Measurements from ENCODE around the gene CCNQ.
"Not testable (repeated sequence)": the region's sequence is repeated elsewhere in the genome, so short reads cannot be mapped to it uniquely, and the experiment has no call there.

CCNQ gene

DNA sequence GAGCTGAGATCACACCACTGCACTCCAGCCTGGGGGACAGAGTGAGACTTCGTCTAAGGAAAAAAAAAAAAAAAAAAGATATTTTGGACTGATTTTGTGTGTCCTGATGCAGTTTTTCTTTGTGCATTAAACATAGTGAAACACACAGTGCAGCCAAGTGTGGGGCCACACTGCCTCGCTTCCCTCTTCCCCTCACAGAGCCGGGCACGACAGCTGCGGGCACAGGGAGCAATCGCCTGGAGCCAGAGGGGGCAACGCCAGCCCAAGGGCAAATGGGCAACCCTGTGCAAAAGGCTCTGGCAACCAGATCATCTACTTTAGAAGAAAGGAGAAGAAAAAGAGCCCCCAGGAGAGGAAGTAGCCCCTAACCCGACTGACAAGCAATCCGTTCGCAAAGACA is 13.5 kb upstream of the CCNQ start:
- H3K27ac ChIP-seq (ENCODE audit: low read depth, low read length): no peak overlapping the region
- H3K9ac ChIP-seq (ENCODE audit: low read depth, low read length): no peak overlapping the region
- no peaks in the 10 kb centered on the region for H3K4me1 ChIP-seq (ENCODE audit: insufficient read depth, low read length)
- H3K27me3 ChIP-seq (ENCODE audit: insufficient read depth, low read length): peaks cover 40% of the 10 kb centered on the region
- WGBS: 91% methylated on average over 10 of the region's 10 CpGs
- H3K36me3 ChIP-seq (ENCODE audit: insufficient read depth, low read length): no peaks in the 10 kb centered on the region
- no peaks in the 10 kb centered on the region for H3K9me3 ChIP-seq (ENCODE audit: insufficient read depth, low read depth, low read length)
- no peak overlapping the region for H3K4me3 ChIP-seq (ENCODE audit: low read length)

DNA sequence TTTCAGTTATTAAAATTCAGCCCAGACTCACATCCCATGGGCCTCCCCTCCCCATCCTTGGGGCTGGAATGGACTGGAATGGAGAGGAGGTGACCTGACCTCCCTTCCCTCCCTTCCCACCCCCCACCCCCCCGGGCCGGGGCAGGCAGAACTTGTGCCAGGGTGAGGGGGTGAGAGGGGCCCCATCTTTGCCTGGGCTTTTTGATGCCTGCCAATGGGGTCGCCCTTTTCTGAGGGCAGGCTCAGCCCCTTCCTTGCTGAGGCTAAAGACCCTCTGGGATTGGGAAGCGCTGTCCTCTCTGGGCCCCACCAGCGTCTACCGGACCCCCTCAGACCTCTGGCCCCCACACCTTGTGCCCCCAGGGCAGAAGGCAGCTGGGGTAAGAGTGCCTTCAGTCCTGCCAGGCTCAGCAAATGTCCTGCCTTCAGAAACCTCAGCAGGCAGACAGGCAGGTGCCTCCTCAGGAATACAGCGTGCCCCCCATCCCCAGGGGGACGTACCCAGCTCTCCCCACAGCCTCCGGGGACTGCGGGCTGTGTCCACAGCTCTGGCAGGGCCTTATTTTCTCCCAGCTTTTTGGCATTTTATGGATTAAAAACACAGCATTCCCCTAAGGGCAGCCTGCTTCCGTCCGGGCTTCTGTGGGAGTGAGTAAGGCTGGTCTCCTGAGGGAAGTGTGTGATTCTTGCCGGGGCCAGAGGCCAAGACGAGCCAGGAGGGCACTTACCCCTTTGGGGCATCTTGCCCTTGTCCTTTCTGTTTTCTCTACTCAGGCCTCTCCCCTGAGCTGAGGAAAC is 12.6 kb upstream of the CCNQ start:
- Histone ChIP-seq H3K4me1 (ENCODE audit: insufficient read depth, low read length) (no peaks in the 10 kb centered on the region), H3K27me3 (ENCODE audit: insufficient read depth, low read length) (peaks cover 39% of the 10 kb centered on the region), H3K27ac (ENCODE audit: low read depth, low read length) (no peak overlapping the region), H3K9me3 (ENCODE audit: insufficient read depth, low read depth, low read length) (no peaks in the 10 kb centered on the region), H3K9ac (ENCODE audit: low read depth, low read length) (no peak overlapping the region), H3K36me3 (ENCODE audit: insufficient read depth, low read length) (no peaks in the 10 kb centered on the region), H3K4me3 (ENCODE audit: low read length) (no peak overlapping the region)
- 87% methylated on average over 12 of the region's 14 CpGs for WGBS

DNA sequence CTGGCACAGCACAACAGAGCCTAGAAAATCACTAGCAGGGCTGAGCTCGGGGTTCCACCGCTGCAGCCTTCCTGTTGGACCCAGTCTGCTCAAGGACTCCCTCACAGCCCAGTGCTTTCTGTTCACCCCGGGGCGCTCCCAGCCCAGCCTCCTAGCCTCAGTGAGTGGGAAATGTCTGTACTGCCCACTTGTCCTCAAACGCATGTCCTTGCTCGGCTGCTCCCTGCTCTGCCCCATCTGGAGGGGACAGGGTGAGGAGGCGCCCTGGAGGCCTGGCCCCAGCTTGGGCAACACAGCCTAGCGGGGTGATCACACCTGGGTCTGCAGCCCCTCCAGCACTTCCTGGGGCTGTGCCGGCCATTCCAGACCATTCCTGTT is 11.9 kb upstream of the CCNQ start:
- H3K27me3 ChIP-seq (ENCODE audit: insufficient read depth, low read length): peaks cover 35% of the 10 kb centered on the region
- no peak overlapping the region for H3K27ac ChIP-seq (ENCODE audit: low read depth, low read length)
- no peak overlapping the region for H3K4me3 ChIP-seq (ENCODE audit: low read length)
- WGBS: 82% methylated on average over 9 of the region's 9 CpGs
- H3K4me1 ChIP-seq (ENCODE audit: insufficient read depth, low read length): no peaks in the 10 kb centered on the region
- no peak overlapping the region for H3K9ac ChIP-seq (ENCODE audit: low read depth, low read length)
- H3K36me3 ChIP-seq (ENCODE audit: insufficient read depth, low read length): no peaks in the 10 kb centered on the region
- H3K9me3 ChIP-seq (ENCODE audit: insufficient read depth, low read depth, low read length): no peaks in the 10 kb centered on the region

DNA sequence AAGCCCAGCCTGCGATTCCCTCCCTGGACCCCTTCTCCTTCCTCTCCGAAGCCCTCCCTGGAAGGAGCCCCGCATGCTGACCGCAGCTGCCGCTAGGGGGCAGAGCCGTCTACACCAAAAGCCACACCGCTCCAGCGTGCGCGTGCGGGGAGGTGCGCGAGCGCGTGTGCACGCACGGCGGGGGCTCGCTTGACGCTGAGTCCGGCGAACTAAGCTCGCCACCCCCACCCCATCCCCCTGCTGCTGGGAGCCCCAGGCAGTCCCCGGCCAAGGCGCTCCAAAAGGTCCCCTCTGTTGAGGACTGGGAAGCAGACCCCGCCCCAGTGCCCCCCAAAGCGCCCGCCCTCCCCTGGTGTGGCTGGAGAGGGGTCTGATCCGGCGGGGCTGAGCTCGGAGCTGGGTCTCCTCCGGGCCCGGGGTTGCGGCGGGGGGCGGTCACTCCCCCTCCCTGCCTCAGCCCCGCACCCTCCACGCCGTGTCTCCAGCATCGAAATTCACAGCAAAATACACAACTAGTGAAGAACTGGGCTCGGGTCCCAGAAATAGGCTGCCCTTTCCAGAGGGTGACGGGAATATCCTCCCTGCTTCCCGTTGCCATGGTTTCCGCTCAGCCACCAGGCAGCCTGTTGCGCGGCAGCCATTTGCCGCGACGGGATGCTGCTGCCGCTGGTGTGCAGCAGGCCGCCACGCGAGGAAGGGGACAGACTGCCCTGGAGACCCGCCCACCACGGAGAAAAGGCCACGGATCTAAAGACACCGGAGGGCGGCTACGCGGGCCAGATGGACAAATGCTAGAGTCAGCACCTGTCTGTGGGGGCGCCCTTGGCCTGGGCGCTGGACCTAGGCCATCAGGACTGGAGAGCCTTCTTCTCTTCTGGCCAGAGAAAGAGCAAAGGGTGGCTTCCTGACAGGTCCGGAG is 11.2 kb upstream of the CCNQ start:
- Histone ChIP-seq H3K27me3 (ENCODE audit: insufficient read depth, low read length) (peaks cover 35% of the 10 kb centered on the region), H3K9me3 (ENCODE audit: insufficient read depth, low read depth, low read length) (no peaks in the 10 kb centered on the region), H3K4me1 (ENCODE audit: insufficient read depth, low read length) (no peaks in the 10 kb centered on the region), H3K4me3 (ENCODE audit: low read length) (peak overlapping the region; percentile 40), H3K9ac (ENCODE audit: low read depth, low read length) (no peak overlapping the region), H3K36me3 (ENCODE audit: insufficient read depth, low read length) (no peaks in the 10 kb centered on the region), H3K27ac (ENCODE audit: low read depth, low read length) (no peak overlapping the region)
- 7% methylated on average over 52 of the region's 63 CpGs for WGBS

DNA sequence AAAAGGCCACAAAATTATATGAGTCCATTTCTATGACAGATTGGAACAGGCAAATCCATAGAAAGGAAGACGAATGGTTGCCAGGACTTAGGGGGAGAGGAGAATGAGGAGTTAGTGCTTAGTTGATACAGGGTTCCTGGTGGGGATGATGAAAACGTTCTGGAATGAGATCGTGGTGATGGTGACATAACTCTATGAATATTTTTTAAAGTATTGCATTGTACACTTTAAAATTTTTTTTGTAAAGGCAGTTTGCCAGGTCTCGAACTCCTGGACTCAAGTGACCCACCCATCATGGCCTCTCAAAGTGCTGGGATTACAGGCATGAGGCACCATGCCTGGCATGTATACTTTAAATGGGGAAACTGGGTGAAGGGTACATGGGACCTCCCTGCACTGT is 9.9 kb upstream of the CCNQ start:
- no peak overlapping the region for H3K27ac ChIP-seq (ENCODE audit: low read depth, low read length)
- no peaks in the 10 kb centered on the region for H3K9me3 ChIP-seq (ENCODE audit: insufficient read depth, low read depth, low read length)
- 96% methylated on average over 2 of the region's 4 CpGs for WGBS

DNA sequence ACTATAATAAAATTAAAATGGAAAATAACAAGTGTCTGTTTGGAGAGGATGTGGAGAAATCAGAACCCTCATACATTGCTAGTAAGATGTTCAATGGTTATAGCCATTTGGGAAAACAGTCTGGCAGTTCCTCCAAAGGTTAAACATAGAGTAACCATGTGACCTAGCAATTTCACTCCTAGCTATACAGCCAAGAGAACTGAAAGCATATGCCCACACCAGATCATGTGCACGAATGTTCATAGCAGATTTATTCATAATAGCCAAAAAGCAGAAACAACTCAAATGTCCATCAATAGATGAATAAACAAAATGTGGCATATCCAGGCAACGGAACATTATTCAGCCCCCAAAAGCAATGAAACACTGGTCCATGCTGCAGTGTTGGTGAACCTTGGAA is 9.4 kb upstream of the CCNQ start:
- Histone ChIP-seq H3K4me3 (ENCODE audit: low read length) (no peak overlapping the region), H3K27me3 (ENCODE audit: insufficient read depth, low read length) (peaks cover 33% of the 10 kb centered on the region), H3K9me3 (ENCODE audit: insufficient read depth, low read depth, low read length) (no peaks in the 10 kb centered on the region), H3K36me3 (ENCODE audit: insufficient read depth, low read length) (no peaks in the 10 kb centered on the region), H3K9ac (ENCODE audit: low read depth, low read length) (no peak overlapping the region), H3K27ac (ENCODE audit: low read depth, low read length) (no peak overlapping the region), H3K4me1 (ENCODE audit: insufficient read depth, low read length) (no peaks in the 10 kb centered on the region)
- WGBS: 79% methylated on average over 2 of the region's 2 CpGs

More for the DNA sequence above, 9.9 kb upstream of the CCNQ start:
- no peaks in the 10 kb centered on the region for H3K4me1 ChIP-seq (ENCODE audit: insufficient read depth, low read length)
- H3K9ac ChIP-seq (ENCODE audit: low read depth, low read length): no peak overlapping the region
- H3K27me3 ChIP-seq (ENCODE audit: insufficient read depth, low read length): peaks cover 33% of the 10 kb centered on the region
- no peak overlapping the region for H3K4me3 ChIP-seq (ENCODE audit: low read length)
- H3K36me3 ChIP-seq (ENCODE audit: insufficient read depth, low read length): no peaks in the 10 kb centered on the region

DNA sequence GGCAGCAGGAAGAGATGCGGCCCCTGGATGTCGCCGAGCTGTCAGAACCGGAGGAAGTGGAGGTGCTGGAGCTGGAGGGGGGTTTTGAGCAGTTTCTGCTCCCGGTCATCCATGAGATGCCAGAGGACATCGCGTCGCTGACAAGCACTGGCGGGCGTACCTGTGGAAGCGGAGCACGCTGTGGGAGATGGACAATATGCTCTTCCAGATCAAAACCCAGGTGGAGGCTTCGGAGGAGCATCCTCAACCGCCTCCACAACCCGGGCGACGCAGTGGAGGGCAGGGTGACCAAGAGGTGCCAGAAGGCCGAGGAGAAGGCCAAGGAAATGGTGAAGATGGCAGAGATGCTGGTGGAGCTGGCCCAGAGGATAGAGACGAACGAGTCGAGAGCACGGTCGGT is 7.6 kb upstream of the CCNQ start:
- Histone ChIP-seq H3K4me1 (ENCODE audit: insufficient read depth, low read length) (no peaks in the 10 kb centered on the region), H3K27me3 (ENCODE audit: insufficient read depth, low read length) (peaks cover 29% of the 10 kb centered on the region), H3K9me3 (ENCODE audit: insufficient read depth, low read depth, low read length) (no peaks in the 10 kb centered on the region), H3K36me3 (ENCODE audit: insufficient read depth, low read length) (no peaks in the 10 kb centered on the region), H3K9ac (ENCODE audit: low read depth, low read length) (no peak overlapping the region), H3K4me3 (ENCODE audit: low read length) (no peak overlapping the region), H3K27ac (ENCODE audit: low read depth, low read length) (no peak overlapping the region)
- WGBS: 84% methylated on average over 23 of the region's 23 CpGs

DNA sequence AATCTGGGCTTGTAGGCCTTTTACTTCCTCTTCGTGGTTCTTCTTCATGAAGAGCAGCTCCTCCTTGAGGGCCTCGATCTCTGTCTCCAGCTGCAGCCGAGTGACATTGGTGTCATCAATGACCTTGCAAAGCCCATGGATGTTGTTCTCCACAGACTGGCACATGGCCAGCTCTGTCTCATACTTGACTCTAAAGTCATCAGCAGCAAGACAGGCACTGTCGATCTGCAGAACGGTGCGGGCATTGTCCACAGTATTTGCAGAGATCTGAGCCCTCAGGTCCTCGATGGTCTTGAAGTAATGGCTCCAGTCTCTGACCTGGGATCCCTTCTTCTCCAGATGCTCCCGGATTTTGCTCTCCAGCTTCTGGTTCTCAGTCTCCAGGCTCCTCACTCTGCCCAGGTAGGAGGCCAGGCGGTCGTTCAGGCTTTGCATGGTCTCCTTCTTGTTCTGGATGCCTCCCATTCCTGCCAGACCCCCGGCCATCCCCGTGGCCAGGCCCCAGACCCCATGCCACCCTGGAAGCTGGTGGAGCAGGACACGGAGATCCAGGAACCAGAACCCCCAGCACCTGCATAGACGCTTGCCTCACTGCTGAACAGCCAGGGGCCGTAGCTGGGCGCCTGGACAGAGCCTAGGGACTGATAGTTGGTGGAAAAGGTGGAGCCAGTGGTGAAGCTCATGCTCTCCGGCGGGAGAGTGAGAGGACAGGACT is 5.9 kb upstream of the CCNQ start:
- not testable (repeated sequence) for H3K9me3 ChIP-seq (ENCODE audit: insufficient read depth, low read depth, low read length); H3K4me1 ChIP-seq (ENCODE audit: insufficient read depth, low read length); H3K4me3 ChIP-seq (ENCODE audit: low read length); H3K36me3 ChIP-seq (ENCODE audit: insufficient read depth, low read length); H3K27ac ChIP-seq (ENCODE audit: low read depth, low read length); H3K9ac ChIP-seq (ENCODE audit: low read depth, low read length)
- 86% methylated on average over 18 of the region's 18 CpGs for WGBS
- peaks cover 19% of the 10 kb centered on the region for H3K27me3 ChIP-seq (ENCODE audit: insufficient read depth, low read length)

DNA sequence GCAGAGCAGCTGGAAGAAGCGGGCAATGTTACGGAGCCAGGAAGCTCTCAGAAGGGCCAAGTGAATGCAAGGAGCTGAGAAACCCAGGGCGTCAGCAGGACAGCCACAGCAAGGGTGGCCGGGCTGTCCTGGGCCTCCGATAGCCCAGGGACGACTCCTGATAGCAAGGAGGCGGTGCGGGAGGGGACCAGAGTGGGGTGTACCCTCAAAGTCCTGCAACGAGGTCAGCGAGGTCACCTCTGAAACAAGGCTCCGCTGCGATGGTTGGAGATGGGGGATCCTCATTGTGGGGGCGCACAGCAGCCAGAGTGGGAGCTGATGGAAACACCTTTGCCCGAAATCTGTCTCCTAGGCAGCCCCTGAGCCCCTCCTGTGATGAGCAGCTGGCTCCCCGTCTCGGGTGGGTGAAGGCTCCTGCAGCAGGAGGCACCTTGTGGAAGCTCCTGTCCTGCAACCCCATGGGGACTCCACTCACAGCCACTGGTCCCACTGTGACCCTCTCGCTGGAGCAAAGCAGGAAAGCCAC is 4.3 kb upstream of the CCNQ start:
- Histone ChIP-seq H3K27ac (ENCODE audit: low read depth, low read length) (no peak overlapping the region), H3K9me3 (ENCODE audit: insufficient read depth, low read depth, low read length) (no peaks in the 10 kb centered on the region), H3K4me3 (ENCODE audit: low read length) (no peak overlapping the region), H3K27me3 (ENCODE audit: insufficient read depth, low read length) (peaks cover 9% of the 10 kb centered on the region), H3K4me1 (ENCODE audit: insufficient read depth, low read length) (no peaks in the 10 kb centered on the region), H3K9ac (ENCODE audit: low read depth, low read length) (no peak overlapping the region), H3K36me3 (ENCODE audit: insufficient read depth, low read length) (no peaks in the 10 kb centered on the region)
- 93% methylated on average over 17 of the region's 17 CpGs for WGBS

DNA sequence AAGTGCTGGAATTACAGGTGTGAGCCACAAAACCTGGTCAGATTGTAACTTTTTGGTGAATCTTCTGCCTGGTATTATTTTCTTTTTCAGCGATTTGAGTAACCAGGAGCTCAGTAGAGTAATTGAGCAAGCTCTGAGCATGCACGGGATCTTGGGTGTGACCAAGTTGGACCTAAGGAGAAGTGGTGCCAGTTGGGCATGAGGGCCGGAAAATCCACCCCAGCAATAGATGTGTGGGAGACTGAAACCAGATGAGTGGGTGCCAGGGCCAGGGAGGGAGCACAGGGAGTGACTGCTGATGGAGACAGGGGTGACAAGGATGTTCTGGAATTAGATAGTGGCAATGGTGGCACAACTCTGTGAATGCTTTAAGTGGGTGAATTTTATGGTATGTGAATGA is 3.7 kb upstream of the CCNQ start:
- WGBS: 94% methylated on average over 3 of the region's 3 CpGs

More for the DNA sequence above, 3.7 kb upstream of the CCNQ start:
- no peaks in the 10 kb centered on the region for H3K4me1 ChIP-seq (ENCODE audit: insufficient read depth, low read length)
- no peak overlapping the region for H3K4me3 ChIP-seq (ENCODE audit: low read length)
- no peak overlapping the region for H3K27ac ChIP-seq (ENCODE audit: low read depth, low read length)
- no peak overlapping the region for H3K9ac ChIP-seq (ENCODE audit: low read depth, low read length)
- H3K9me3 ChIP-seq (ENCODE audit: insufficient read depth, low read depth, low read length): no peaks in the 10 kb centered on the region
- H3K27me3 ChIP-seq (ENCODE audit: insufficient read depth, low read length): peaks cover 15% of the 10 kb centered on the region
- H3K36me3 ChIP-seq (ENCODE audit: insufficient read depth, low read length): no peaks in the 10 kb centered on the region
